GM21526 (cell line): ENCODE results near the gene NDRG3.
"Not testable (repeated sequence)": the region's sequence is repeated elsewhere in the genome, so short reads cannot be mapped to it uniquely, and the experiment has no call there.

Source experiments
- ATAC-seq: cut with Tn5 transposase; IDR thresholded peaks from one replicate; pipeline ENCODE4 v1.9.1; 2021; ENCODE audit warnings: moderate library complexity; ENCODE audit not compliant: unreplicated experiment, low FRiP score

Gene NDRG3

GRCh38 chr20:36700438-36700837 is 45.5 kb downstream of the NDRG3 start:
- ATAC-seq: no peak

- not testable (repeated sequence) for ATAC-seq
These were observed 50.4 kb downstream of the NDRG3 start for GRCh38 chr20:36695467-36695866.

GRCh38 chr20:36688630-36689029 is 57.3 kb downstream of the NDRG3 start:
- no peak for ATAC-seq

- ATAC-seq: no peak
These were observed 58.0 kb downstream of the NDRG3 start for GRCh38 chr20:36687850-36688249.

- ATAC-seq: no peak
These were observed 58.9 kb downstream of the NDRG3 start for GRCh38 chr20:36686944-36687343.

- ATAC-seq: no peak
These were observed 59.4 kb downstream of the NDRG3 start for GRCh38 chr20:36686504-36686903.

- no peak for ATAC-seq
These were observed 61.1 kb downstream of the NDRG3 start for GRCh38 chr20:36684747-36685146.

- no peak for ATAC-seq
These were observed 63.6 kb downstream of the NDRG3 start for GRCh38 chr20:36682311-36682710.

- no peak for ATAC-seq
These were observed 68.5 kb downstream of the NDRG3 start for GRCh38 chr20:36677422-36677771.

GRCh38 chr20:36676701-36677421 is 69.0 kb downstream of the NDRG3 start:
- no peak for ATAC-seq

GRCh38 chr20:36675545-36675944 is 70.3 kb downstream of the NDRG3 start:
- not testable (repeated sequence) for ATAC-seq

GRCh38 chr20:36672991-36673390 is 72.9 kb downstream of the NDRG3 start:
- no peak for ATAC-seq

GRCh38 chr20:36670665-36671357 is 75.1 kb downstream of the NDRG3 start:
- no peak for ATAC-seq

- no peak for ATAC-seq
These were observed 79.6 kb downstream of the NDRG3 start for GRCh38 chr20:36666181-36666740.

GRCh38 chr20:36663031-36663430 is 82.9 kb downstream of the NDRG3 start:
- no peak for ATAC-seq

GRCh38 chr20:36658300-36658699 is 87.6 kb downstream of the NDRG3 start:
- no peak for ATAC-seq

GRCh38 chr20:36656733-36657132 is 89.2 kb downstream of the NDRG3 start:
- no peak for ATAC-seq

GRCh38 chr20:36655004-36655403 is 90.9 kb downstream of the NDRG3 start:
- ATAC-seq: no peak

- no peak for ATAC-seq
These were observed 91.4 kb downstream of the NDRG3 start for GRCh38 chr20:36654506-36654905.

GRCh38 chr20:36653456-36653855 is 92.4 kb downstream of the NDRG3 start:
- ATAC-seq: no peak

GRCh38 chr20:36647196-36648121 is 98.4 kb downstream of the NDRG3 start:
- ATAC-seq: no peak
